ENCODE data around the gene EN1.

- TF ChIP-seq CTCF (conservative IDR thresholded peaks at IDR 0.05) (no peak), EZH2 (IDR thresholded peaks at IDR 0.05; ENCODE audit: low read depth) (no peak)
Measured at GRCh38 chr2:118808429-118808809, 39.0 kb downstream of the EN1 start.

Measured in PC-9 (cell line).